ENCODE data around the gene ELK3.
"Not testable (repeated sequence)": the region's sequence is repeated elsewhere in the genome, so short reads cannot be mapped to it uniquely, and the experiment has no call there.

Gene ELK3

DNA sequence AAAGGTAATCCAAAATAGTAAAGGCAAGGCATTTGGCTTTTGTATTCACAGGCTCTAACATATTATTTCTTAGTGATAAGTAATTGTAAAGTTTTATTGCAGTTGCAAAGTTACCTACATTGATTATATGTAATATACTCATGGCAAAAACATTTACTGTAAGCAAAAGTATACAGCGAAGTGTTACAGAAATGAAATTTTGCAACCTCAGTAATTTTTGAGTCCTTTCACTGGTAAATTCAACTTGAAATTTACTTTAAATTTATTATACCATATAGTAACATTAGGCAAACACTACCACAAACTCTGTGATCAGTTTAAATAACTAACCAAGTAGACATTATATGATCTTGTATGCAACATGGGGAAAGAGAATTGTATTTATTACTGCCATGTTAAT is 117.0 kb downstream of the ELK3 start:
- DNase-seq, result no peak

DNA sequence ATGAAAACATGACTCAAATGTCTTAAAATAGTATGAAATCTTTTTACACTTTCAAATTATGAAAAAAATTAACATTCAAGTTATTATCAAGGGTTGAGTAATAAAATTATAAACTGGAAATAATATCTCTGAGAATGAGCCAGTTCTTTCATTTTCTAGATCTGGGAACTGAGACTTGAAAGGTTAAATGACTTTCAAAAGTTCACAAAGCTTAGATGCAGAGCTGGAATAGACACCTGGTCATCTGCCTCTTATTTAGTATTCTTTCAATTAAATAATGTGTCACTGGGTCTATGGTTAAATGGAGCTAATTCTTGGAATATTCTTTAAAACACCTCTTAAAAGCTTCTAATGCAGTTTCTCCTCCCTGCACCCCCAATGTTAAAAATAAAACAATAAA is 119.4 kb downstream of the ELK3 start:
- no peak for DNase-seq

DNA sequence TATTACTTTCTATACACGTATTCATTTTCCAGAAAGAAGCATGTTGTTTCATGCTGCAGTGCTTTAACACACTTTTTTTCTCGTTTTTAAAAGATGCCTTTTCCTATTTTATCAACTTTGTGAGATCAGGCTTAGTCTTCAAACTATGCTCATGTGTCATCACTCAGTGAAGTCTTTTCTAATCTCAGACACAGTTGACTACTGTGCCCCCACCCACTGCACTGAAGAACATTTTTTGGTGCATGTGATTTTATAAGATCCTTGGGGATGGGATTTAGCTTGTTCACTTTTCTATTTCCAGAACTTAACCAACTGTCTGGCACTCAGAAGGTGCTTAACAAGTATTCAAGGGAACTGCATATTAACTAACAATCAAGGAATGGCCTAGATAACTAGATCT is 120.5 kb downstream of the ELK3 start:
- DNase-seq, result no peak

DNA sequence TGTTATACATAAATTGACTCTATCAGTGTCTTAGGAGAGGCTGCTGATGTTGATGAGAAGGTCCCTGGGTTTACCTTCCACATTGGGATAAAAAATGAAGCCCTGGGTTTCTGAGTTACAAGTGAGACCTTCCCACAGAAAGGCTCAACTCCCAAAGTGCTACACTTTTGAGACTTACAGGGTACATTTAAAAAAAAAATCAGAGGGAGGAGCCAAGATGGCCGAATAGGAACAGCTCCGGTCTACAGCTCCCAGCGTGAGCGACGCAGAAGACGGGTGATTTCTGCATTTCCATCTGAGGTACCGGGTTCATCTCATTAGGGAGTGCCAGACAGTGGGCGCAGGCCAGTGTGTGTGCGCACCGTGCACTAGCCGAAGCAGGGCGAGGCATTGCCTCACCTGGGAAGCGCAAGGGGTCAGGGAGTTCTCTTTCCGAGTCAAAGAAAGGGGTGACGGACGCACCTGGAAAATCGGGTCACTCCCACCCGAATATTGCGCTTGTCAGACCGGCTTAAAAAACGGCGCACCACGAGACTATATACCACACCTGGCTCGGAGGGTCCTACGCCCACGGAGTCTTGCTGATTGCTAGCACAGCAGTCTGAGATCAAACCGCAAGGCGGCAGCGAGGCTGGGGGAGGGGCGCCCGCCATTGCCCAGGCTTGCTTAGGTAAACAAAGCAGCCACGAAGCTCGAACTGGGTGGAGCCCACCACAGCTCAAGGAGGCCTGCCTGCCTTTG is 121.7 kb downstream of the ELK3 start:
- peak; percentile 52 to 56 for DNase-seq

DNA sequence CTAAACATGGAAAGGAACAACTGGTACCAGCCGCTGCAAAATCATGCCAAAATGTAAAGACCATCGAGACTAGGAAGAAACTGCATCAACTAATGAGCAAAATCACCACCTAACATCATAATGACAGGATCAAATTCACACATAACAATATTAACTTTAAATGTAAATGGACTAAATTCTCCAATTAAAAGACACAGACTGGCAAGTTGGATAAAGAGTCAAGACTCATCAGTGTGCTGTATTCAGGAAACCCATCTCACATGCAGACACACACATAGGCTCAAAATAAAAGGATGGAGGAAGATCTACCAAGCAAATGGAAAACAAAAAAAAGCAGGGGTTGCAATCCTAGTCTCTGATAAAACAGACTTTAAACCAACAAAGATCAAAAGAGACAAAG is 123.6 kb downstream of the ELK3 start:
- DNase-seq, result not testable (repeated sequence)

Measured in activated T-cell treated with anti-CD3 and anti-CD28 coated beads, Interleukin-2, amount 50 U/mL, for 48 hours (primary cell).